SU-DHL-6 (cell line): ENCODE results near the gene BCAS3.

Experiments used
- H2AFZ ChIP-seq: fragments of 200-600 bp; sonication (generic); 2 replicates; pipeline ENCODE4 v1.6.1; 2014; ENCODE audit warnings: low read depth, mild to moderate bottlenecking, moderate library complexity, mixed read lengths, antibody characterized with exemption, low read length; ENCODE audit not compliant: severe bottlenecking
- H3F3A ChIP-seq: fragments of 200-600 bp; shearing (Covaris generic); 2 replicates; pipeline ENCODE4 v1.6.0; 2016; ENCODE audit warnings: antibody characterized with exemption, mild to moderate bottlenecking; ENCODE audit not compliant: insufficient read depth
- H3K27ac ChIP-seq: fragments of 200-600 bp; sonication (generic); 2 replicates; pipeline ENCODE4 v1.5.1; 2016; ENCODE audit warnings: low read depth, mild to moderate bottlenecking, low read length, moderate library complexity, mixed read lengths
- H3K27me3 ChIP-seq: fragments of 200-600 bp; sonication (generic), shearing (Covaris generic); 2 replicates; pipeline ENCODE4 v1.6.0; 2014; ENCODE audit warnings: mild to moderate bottlenecking, low read length
- H3K36me3 ChIP-seq: fragments of 200-600 bp; sonication (generic); 2 replicates; pipeline ENCODE4 v1.6.1; 2014; ENCODE audit warnings: mild to moderate bottlenecking, low read length, mixed read lengths
- H3K4me2 ChIP-seq: fragments of 300-600, 200-600 bp; shearing (Covaris generic), sonication (generic); 2 replicates; pipeline ENCODE4 v1.6.0; 2014; ENCODE audit warnings: low read length, low read depth, mild to moderate bottlenecking; ENCODE audit not compliant: poor library complexity, severe bottlenecking
- H3K4me3 ChIP-seq: fragments of 200-600 bp; sonication (generic); 2 replicates; pipeline ENCODE4 v1.5.1; 2014; ENCODE audit warnings: antibody characterized with exemption, low read length, mild to moderate bottlenecking, mixed read lengths; ENCODE audit not compliant: insufficient read depth, poor library complexity, severe bottlenecking
- H3K79me2 ChIP-seq: fragments of 200-600 bp; sonication (generic); 2 replicates; pipeline ENCODE4 v1.6.1; 2014; ENCODE audit warnings: mild to moderate bottlenecking, low read length, moderate library complexity; ENCODE audit not compliant: insufficient read depth
- H3K9ac ChIP-seq: fragments of 200-600 bp; sonication (generic); 2 replicates; pipeline ENCODE4 v1.7.0; 2014; ENCODE audit warnings: mild to moderate bottlenecking, low read length
- H3K9me2 ChIP-seq: fragments of 200-600 bp; sonication (generic); replicated peaks from 2 replicates; pipeline ENCODE4 v1.6.1; 2014; ENCODE audit warnings: low read length; ENCODE audit not compliant: insufficient read depth
- H3K9me3 ChIP-seq: fragments of 200-600 bp; sonication (generic); 2 replicates; pipeline ENCODE4 v1.6.1; 2014; ENCODE audit warnings: low read length, mixed read lengths; ENCODE audit not compliant: insufficient read depth
- H4K20me1 ChIP-seq: fragments of 200-600 bp; sonication (generic); 2 replicates; pipeline ENCODE4 v1.6.1; 2014; ENCODE audit warnings: low read depth, mild to moderate bottlenecking, antibody characterized with exemption, low read length, moderate library complexity, mixed read lengths
- EZH2phosphoT487 ChIP-seq: fragments of 200-600 bp; sonication (generic), shearing (Covaris generic); conservative IDR thresholded peaks from 2 replicates; pipeline ENCODE4 v1.6.1; 2018; ENCODE audit warnings: mild to moderate bottlenecking, antibody characterized with exemption, low read length, moderate library complexity, mixed read lengths
- TF ChIP-seq, protein P1 (sequence below): fragments of 200-600 bp; sonication (generic); IDR thresholded peaks from one replicate; pipeline ENCODE4 v1.5.1; 2017; ENCODE audit warnings: antibody characterized with exemption, mild to moderate bottlenecking, low read length, moderate library complexity; ENCODE audit not compliant: insufficient read depth, poor library complexity, severe bottlenecking

The BCAS3 gene

DNA sequence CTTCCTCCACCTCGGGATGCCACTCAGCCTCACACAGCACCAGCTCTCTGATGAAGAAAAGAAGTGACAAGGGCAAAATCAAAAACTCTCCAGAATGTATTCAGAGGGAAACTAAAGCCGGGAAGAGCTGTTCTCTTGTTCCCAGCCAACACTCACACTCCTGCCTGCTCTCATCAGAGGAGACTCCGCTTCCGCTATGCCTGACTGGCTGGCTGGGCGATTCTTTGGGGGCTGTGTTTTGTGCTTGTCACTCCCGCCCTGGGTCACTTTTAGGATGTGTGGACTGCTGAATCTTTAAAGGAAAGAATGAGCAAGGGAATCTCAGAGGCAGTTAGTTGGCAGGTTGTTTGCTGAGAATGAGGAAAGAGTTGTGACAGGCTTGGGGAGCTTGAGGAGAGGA, 667.4 kb downstream of the BCAS3 start:
- Histone ChIP-seq H3K4me2 (no peak overlapping the region), H3F3A (no peaks in the 10 kb centered on the region), H3K27ac (no peak overlapping the region), H3K9ac (no peak overlapping the region), H3K9me2 (no peaks in the 10 kb centered on the region), H2AFZ (no peak overlapping the region), H3K9me3 (no peaks in the 10 kb centered on the region), H3K79me2 (no peaks in the 10 kb centered on the region), H3K36me3 (no peaks in the 10 kb centered on the region), H3K27me3 (no peaks in the 10 kb centered on the region), H4K20me1 (no peaks in the 10 kb centered on the region), H3K4me3 (no peak overlapping the region)
- TF ChIP-seq EZH2phosphoT487, result no peak
- TF ChIP-seq, protein P1, sequence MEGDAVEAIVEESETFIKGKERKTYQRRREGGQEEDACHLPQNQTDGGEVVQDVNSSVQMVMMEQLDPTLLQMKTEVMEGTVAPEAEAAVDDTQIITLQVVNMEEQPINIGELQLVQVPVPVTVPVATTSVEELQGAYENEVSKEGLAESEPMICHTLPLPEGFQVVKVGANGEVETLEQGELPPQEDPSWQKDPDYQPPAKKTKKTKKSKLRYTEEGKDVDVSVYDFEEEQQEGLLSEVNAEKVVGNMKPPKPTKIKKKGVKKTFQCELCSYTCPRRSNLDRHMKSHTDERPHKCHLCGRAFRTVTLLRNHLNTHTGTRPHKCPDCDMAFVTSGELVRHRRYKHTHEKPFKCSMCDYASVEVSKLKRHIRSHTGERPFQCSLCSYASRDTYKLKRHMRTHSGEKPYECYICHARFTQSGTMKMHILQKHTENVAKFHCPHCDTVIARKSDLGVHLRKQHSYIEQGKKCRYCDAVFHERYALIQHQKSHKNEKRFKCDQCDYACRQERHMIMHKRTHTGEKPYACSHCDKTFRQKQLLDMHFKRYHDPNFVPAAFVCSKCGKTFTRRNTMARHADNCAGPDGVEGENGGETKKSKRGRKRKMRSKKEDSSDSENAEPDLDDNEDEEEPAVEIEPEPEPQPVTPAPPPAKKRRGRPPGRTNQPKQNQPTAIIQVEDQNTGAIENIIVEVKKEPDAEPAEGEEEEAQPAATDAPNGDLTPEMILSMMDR, result no peak

DNA sequence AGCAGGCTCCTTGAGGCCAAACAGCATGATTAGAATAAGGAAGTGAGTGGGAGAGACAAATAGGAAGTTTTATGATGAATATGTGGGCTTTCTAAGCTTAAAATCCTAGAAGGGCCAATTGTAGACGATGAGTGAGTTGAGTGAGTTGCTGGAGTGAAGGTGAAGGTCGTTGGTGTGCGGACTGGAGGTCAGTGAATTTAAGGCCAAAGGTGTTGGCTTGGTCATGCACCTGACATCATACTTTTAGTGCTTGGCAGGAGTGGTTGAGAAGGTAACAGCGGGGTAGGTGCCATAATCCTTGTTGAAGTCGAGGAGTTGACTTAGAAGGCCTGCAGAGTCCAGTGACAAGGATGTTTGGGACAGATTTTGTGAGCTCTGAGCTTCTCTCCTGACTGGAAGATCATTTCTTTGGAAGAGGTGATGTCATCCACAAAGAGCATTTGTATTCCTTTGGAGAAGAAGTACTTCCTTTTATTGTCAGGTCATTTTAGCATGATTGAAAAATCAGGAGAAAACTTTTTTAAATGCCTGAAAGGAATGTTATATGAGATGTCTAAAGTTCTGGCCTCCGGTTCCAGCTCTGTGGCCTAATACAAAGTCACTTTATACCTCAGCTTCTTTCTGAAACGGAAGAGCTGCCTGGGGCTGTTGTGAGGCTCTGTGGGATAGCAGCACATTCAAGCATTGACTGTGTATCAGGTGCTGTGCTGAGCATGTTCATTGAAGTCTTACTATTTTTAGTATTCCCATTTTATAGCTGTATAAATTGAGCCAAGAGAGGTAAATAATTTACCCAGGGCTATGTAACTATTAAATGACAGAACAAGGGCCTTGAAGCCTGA, 668.4 kb downstream of the BCAS3 start:
- Histone ChIP-seq H3K4me2 (no peak overlapping the region), H3K27ac (no peak overlapping the region), H3K36me3 (no peaks in the 10 kb centered on the region), H3K9me2 (no peaks in the 10 kb centered on the region), H3K9ac (no peak overlapping the region), H3F3A (no peaks in the 10 kb centered on the region), H3K9me3 (no peaks in the 10 kb centered on the region), H3K79me2 (no peaks in the 10 kb centered on the region), H4K20me1 (no peaks in the 10 kb centered on the region), H2AFZ (no peak overlapping the region), H3K27me3 (no peaks in the 10 kb centered on the region), H3K4me3 (no peak overlapping the region)
- TF ChIP-seq EZH2phosphoT487, result no peak
- TF ChIP-seq, protein P1, result no peak

DNA sequence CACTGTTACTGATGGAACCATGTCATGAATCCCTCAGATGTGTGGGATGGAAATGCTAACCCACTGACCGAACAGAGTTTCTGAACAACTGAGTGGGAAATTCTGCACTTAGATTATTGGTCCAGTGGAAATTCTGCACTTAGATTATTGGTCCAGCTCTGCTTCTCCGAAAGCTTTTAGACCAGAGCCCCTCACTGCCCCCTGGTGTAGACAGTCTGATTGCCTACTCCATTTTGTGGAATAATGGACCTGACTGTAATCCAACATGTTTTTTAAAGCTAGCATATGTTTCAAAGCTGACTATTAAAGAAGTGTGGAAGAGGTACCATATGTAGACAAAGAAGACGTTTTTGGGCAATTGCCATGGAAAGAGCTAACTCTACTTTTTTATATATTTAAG, 671.7 kb downstream of the BCAS3 start:
- no peak overlapping the region for H3K27ac ChIP-seq
- H3K9me3 ChIP-seq, result no peaks in the 10 kb centered on the region
- no peaks in the 10 kb centered on the region for H4K20me1 ChIP-seq
- H3K27me3 ChIP-seq, result no peaks in the 10 kb centered on the region
- H3K9ac ChIP-seq, result no peak overlapping the region
- H3K36me3 ChIP-seq, result no peaks in the 10 kb centered on the region
- H3K9me2 ChIP-seq, result no peaks in the 10 kb centered on the region
- no peaks in the 10 kb centered on the region for H3F3A ChIP-seq
- H3K4me2 ChIP-seq, result no peak overlapping the region
- H3K79me2 ChIP-seq, result no peaks in the 10 kb centered on the region
- H3K4me3 ChIP-seq, result no peak overlapping the region
- no peak overlapping the region for H2AFZ ChIP-seq
- TF ChIP-seq EZH2phosphoT487, result no peak
- TF ChIP-seq, protein P1, result no peak
